ENCODE results near the gene VPREB3. TPM values are rescaled to one million over a fixed set of nuclear protein-coding genes. Genes with fewer than 3 reads are reported as not detected.

Gene VPREB3
- total and polyA plus RNA-seq, 2 donors (not counting 1 experiment from before 2014, with no cell fraction given), result 92.7 to 461 TPM

DNA sequence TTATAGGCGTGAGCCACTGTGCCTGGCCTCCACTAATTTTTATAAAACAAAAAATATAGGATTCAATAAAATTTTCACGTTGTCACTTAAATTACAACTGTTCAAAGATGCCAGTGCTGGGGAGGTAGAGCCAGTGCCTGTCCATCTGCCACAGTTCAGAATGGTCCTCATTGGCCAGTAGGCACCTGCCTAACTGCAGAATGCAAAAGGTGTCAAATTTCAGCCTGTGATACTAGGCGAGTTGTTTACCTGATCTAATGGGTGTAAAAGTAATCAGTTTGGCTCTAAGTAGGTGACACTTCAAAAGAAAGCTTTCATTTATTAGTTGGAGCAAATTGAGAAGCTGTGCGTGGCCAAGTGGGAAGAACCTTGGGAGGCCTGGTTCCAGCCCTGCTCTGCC, 34.9 kb upstream of the VPREB3 start:
- H3K4me1 ChIP-seq (ENCODE audit: control insufficient read depth in 2 of 2, insufficient read depth in 2 of 2, low read length in 2 of 2), result peaks cover 41 to 51% of the 10 kb centered on the region in 2 donors
- no peak overlapping the region for H3K4me2 ChIP-seq (replicated peaks; ENCODE audit: low read depth, low read length, poor library complexity, severe bottlenecking)
- DNase-seq, result no peak
- no peak overlapping the region for H3K27ac ChIP-seq (ENCODE audit: low read length in 2 of 2)
- Mint-ChIP-seq H3K27ac (peak overlapping the region; percentile 15), H3K4me3 (peak overlapping the region; percentile 20), H3K4me1 (peaks cover 45% of the 10 kb centered on the region), H3K9me3 (ENCODE audit: insufficient read depth) (no peaks in the 10 kb centered on the region), H3K27me3 (no peaks in the 10 kb centered on the region)
- no peak overlapping the region for H2AFZ ChIP-seq (ENCODE audit: insufficient read depth, low read depth, low read length, poor library complexity, severe bottlenecking)
- no peaks in the 10 kb centered on the region for H3K9me3 ChIP-seq (ENCODE audit: control extremely low read depth in 1 of 3, control insufficient read depth in 2 of 3, insufficient read depth in 1 of 3, low read length in 2 of 3)
- intact Hi-C loops (cut with micrococcal nuclease), result loop anchor here (5.0 to 10.0 kb wide), 2 partner anchors 123 to 226 kb away; partner anchors contain the start of gene CABIN1
- CTCF ChIA-PET, result interaction anchor here (0.8 to 2.3 kb wide), 6 partner anchors 15 to 68 kb away, joined by 3 to 7 read pairs (median 4); partner anchors contain the start of genes MMP11 and SLC2A11
- H3K9ac ChIP-seq (ENCODE audit: low read length), result no peak overlapping the region
- H3K36me3 ChIP-seq (replicated peaks in 1 of 2; ENCODE audit: control extremely low read depth in 1 of 2, control insufficient read depth in 1 of 2, extremely low read depth in 1 of 2, insufficient read depth in 2 of 2, low read length in 1 of 2), result peaks cover 0 to 28% of the 10 kb centered on the region in 2 experiments
- TF ChIP-seq EZH2 (IDR thresholded peaks at IDR 0.05; ENCODE audit: borderline replicate concordance, insufficient read depth, low read depth, low read length, poor library complexity, severe bottlenecking), result no peak
- TF ChIP-seq, protein P1, sequence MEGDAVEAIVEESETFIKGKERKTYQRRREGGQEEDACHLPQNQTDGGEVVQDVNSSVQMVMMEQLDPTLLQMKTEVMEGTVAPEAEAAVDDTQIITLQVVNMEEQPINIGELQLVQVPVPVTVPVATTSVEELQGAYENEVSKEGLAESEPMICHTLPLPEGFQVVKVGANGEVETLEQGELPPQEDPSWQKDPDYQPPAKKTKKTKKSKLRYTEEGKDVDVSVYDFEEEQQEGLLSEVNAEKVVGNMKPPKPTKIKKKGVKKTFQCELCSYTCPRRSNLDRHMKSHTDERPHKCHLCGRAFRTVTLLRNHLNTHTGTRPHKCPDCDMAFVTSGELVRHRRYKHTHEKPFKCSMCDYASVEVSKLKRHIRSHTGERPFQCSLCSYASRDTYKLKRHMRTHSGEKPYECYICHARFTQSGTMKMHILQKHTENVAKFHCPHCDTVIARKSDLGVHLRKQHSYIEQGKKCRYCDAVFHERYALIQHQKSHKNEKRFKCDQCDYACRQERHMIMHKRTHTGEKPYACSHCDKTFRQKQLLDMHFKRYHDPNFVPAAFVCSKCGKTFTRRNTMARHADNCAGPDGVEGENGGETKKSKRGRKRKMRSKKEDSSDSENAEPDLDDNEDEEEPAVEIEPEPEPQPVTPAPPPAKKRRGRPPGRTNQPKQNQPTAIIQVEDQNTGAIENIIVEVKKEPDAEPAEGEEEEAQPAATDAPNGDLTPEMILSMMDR (IDR thresholded peaks at IDR 0.05), result no peak
- POLR2A ChIA-PET, result interaction anchor here (0.7 to 2.3 kb wide), 9 partner anchors 8 to 154 kb away, joined by 3 to 11 read pairs (median 4); partner anchors contain the start of genes DERL3, MMP11, SLC2A11 and ZNF70
- ATAC-seq (ENCODE audit: low read depth), result no peak
- H4K20me1 ChIP-seq (ENCODE audit: control insufficient read depth, insufficient read depth, low read length, poor library complexity, severe bottlenecking), result peaks cover 59% of the 10 kb centered on the region
- no peak overlapping the region for H3K4me3 ChIP-seq (ENCODE audit: control extremely low read depth in 1 of 5, extremely low read depth in 1 of 5, insufficient read depth in 1 of 5, low read depth in 2 of 5, low read length in 4 of 5)
- 100% methylated on average over 2 of the region's 4 CpGs for WGBS (ENCODE audit: insufficient coverage)
- peaks cover 68% of the 10 kb centered on the region for H3K79me2 ChIP-seq (ENCODE audit: control insufficient read depth, insufficient read depth, low read length)
- H3K27me3 ChIP-seq (replicated peaks in 1 of 4; ENCODE audit: control extremely low read depth in 1 of 4, control insufficient read depth in 3 of 4, insufficient read depth in 4 of 4, low read length in 3 of 4), result no peaks in the 10 kb centered on the region

DNA sequence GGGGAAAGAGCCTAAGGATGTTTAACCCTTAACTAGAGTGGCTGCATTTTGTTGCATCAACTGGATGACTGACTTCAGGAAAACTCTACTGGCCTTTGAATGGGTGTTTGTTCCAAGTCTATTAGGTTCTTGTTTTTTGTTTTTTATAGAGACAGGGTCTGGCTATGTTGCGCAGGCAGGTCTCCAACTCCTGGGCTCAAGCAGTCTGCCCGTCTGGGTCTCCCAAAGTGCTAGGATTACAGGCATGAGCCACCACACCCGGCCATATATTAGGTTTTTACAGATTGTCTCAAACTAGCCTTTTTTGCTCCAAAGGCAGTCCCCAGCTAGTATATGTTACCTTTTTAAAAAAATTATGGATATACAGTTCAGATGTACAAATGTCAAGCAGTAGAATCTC, 33.7 kb upstream of the VPREB3 start:
- H3K27me3 ChIP-seq (replicated peaks in 1 of 4; ENCODE audit: control extremely low read depth in 1 of 4, control insufficient read depth in 3 of 4, insufficient read depth in 4 of 4, low read length in 3 of 4), result no peaks in the 10 kb centered on the region
- peak overlapping the region; percentile 95 for H3K9ac ChIP-seq (ENCODE audit: low read length)
- intact Hi-C loops (cut with micrococcal nuclease), result loop anchor here (1.0 to 10.0 kb wide), 8 partner anchors 12 to 227 kb away; partner anchors contain the start of genes CABIN1 and MMP11
- H3K79me2 ChIP-seq (ENCODE audit: control insufficient read depth, insufficient read depth, low read length), result peaks cover 56% of the 10 kb centered on the region
- Mint-ChIP-seq H3K4me1 (peaks cover 45% of the 10 kb centered on the region), H3K4me3 (peak overlapping the region; percentile 95), H3K9me3 (ENCODE audit: insufficient read depth) (no peaks in the 10 kb centered on the region), H3K27ac (peak overlapping the region; percentile 91), H3K27me3 (no peaks in the 10 kb centered on the region)
- H3K27ac ChIP-seq (ENCODE audit: low read length in 2 of 2), result peak overlapping the region; percentile 48 to 98
- CTCF ChIA-PET, result interaction anchor here (1.7 to 3.2 kb wide), 3 partner anchors 17 to 69 kb away, joined by 6 to 20 read pairs (median 6); partner anchors contain the start of gene SLC2A11
- POLR2A ChIA-PET, result interaction anchor here (1.0 to 2.9 kb wide), 8 partner anchors 11 to 69 kb away, joined by 3 to 29 read pairs (median 8); partner anchors contain the start of genes DERL3, SLC2A11, VPREB3 and ZNF70
- H3K4me3 ChIP-seq (ENCODE audit: control extremely low read depth in 1 of 5, extremely low read depth in 1 of 5, insufficient read depth in 1 of 5, low read depth in 2 of 5, low read length in 4 of 5), result peak overlapping the region; percentile 72 to 95 (median 84)
- H2AFZ ChIP-seq (ENCODE audit: insufficient read depth, low read depth, low read length, poor library complexity, severe bottlenecking), result no peak overlapping the region
- peaks cover 0 to 18% of the 10 kb centered on the region in 2 experiments for H3K36me3 ChIP-seq (replicated peaks in 1 of 2; ENCODE audit: control extremely low read depth in 1 of 2, control insufficient read depth in 1 of 2, extremely low read depth in 1 of 2, insufficient read depth in 2 of 2, low read length in 1 of 2)
- no peak for DNase-seq
- ATAC-seq (ENCODE audit: low read depth), result no peak
- no peaks in the 10 kb centered on the region for H3K9me3 ChIP-seq (ENCODE audit: control extremely low read depth in 1 of 3, control insufficient read depth in 2 of 3, insufficient read depth in 1 of 3, low read length in 2 of 3)
- TF ChIP-seq, protein P1 (IDR thresholded peaks at IDR 0.05), result no peak
- no peak for TF ChIP-seq EZH2 (IDR thresholded peaks at IDR 0.05; ENCODE audit: borderline replicate concordance, insufficient read depth, low read depth, low read length, poor library complexity, severe bottlenecking)
- WGBS (ENCODE audit: insufficient coverage), result 92% methylated on average over 2 of the region's 3 CpGs
- peaks cover 53% of the 10 kb centered on the region for H4K20me1 ChIP-seq (ENCODE audit: control insufficient read depth, insufficient read depth, low read length, poor library complexity, severe bottlenecking)
- H3K4me2 ChIP-seq (replicated peaks; ENCODE audit: low read depth, low read length, poor library complexity, severe bottlenecking), result peak overlapping the region; percentile 80
- H3K4me1 ChIP-seq (ENCODE audit: control insufficient read depth in 2 of 2, insufficient read depth in 2 of 2, low read length in 2 of 2), result peaks cover 48 to 58% of the 10 kb centered on the region in 2 donors

All from B cell (primary cell).